ENCODE data around the gene EIF5A. TPM values are rescaled to one million over a fixed set of nuclear protein-coding genes. Genes with fewer than 3 reads are reported as not detected.
A peak's percentile ranks its signal among the peaks of the same experiment; 100 is the strongest.

The EIF5A gene
- polyA plus RNA-seq, 1 experiment = 556 TPM

DNA sequence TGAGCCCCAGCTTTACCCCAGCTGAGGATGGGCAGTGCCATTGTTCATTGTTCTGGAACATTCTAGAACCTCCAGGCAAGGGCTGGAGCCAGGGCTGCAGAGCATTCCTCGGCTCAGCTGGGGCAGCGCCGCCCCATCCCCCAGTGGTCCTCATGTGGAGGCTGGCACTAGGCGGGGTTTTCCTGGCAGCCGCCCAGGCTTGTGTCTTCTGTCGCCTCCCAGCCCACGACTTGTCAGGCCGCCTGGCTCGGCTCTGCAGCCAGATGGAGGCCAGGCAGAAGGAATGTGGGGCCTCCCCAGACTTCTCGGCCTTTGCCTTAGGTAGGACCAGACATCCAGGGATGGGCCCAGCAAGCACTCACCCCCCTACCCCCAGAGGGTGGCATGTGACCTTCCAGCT lies 47.6 kb downstream of the EIF5A start, which contains the start of gene TMEM95:
Gene TMEM95 (plus strand): TSS at position 104 of the 400 bp plus-strand sequence. CDS start 49 bp downstream, at position 153.
- Histone ChIP-seq H3K36me3 (ENCODE audit: control insufficient read depth, insufficient read depth, low read length) (no peaks in the 10 kb centered on the region), H3K27me3 (ENCODE audit: control insufficient read depth, insufficient read depth, low read length) (no peaks in the 10 kb centered on the region), H3K4me3 (ENCODE audit: low read depth, low read length) (peak within 1 kb of the TSS; percentile 8; the same call in 1 of the 2 replicates)
- CTCF ChIA-PET = interaction anchor here (1.0 to 4.8 kb wide), 13 partner anchors 8 to 332 kb away, joined by 3 to 45 read pairs (median 17); partner anchors contain the start of genes SENP3, TMEM102, TMEM256 and TP53
- POLR2A ChIA-PET = no interaction called here
- 0 out of 2 replicates have a peak, but pooled peaks have one; percentile 6 for TF ChIP-seq CTCF (IDR thresholded peaks at IDR 0.05; ENCODE audit: insufficient read depth, low read depth, low read length)
- DNase-seq (ENCODE audit: low read depth) = no peak

GRCh38 chr17:7355573-7355972 lies 48.1 kb downstream of the EIF5A start:
- no peak for DNase-seq (ENCODE audit: low read depth)
- Histone ChIP-seq H3K27me3 (ENCODE audit: control insufficient read depth, insufficient read depth, low read length) (no peaks in the 10 kb centered on the region), H3K36me3 (ENCODE audit: control insufficient read depth, insufficient read depth, low read length) (no peaks in the 10 kb centered on the region), H3K4me3 (ENCODE audit: low read depth, low read length) (no peak overlapping the region)
- ChIA-PET POLR2A (no interaction called here), CTCF (interaction anchor here (0.8 to 4.8 kb wide), 19 partner anchors 9 to 332 kb away, joined by 3 to 45 read pairs (median 8); partner anchors contain the start of genes PLSCR3, SENP3, SOX15 and TMEM102)
- TF ChIP-seq CTCF (IDR thresholded peaks at IDR 0.05; ENCODE audit: insufficient read depth, low read depth, low read length) = no peak

GRCh38 chr17:7356072-7356549 lies 48.7 kb downstream of the EIF5A start:
- no peaks in the 10 kb centered on the region for H3K27me3 ChIP-seq (ENCODE audit: control insufficient read depth, insufficient read depth, low read length)
- H3K4me3 ChIP-seq (ENCODE audit: low read depth, low read length) = no peak overlapping the region
- H3K36me3 ChIP-seq (ENCODE audit: control insufficient read depth, insufficient read depth, low read length) = no peaks in the 10 kb centered on the region
- ChIA-PET CTCF (interaction anchor here (0.8 to 4.8 kb wide), 21 partner anchors 9 to 331 kb away, joined by 3 to 45 read pairs (median 7); partner anchors contain the start of genes PLSCR3, SENP3, SOX15 and TMEM102), POLR2A (interaction anchor here (0.6 kb wide), 2 partner anchors 122 to 205 kb away, joined by 4 to 20 read pairs; no protein-coding TSS in a partner anchor)
- no peak for DNase-seq (ENCODE audit: low read depth)
- peak; percentile 89 for TF ChIP-seq CTCF (IDR thresholded peaks at IDR 0.05; ENCODE audit: insufficient read depth, low read depth, low read length)

- ChIA-PET POLR2A (interaction anchor here (0.6 kb wide), 2 partner anchors 121 to 204 kb away, joined by 4 to 20 read pairs; no protein-coding TSS in a partner anchor), CTCF (interaction anchor here (0.8 to 4.8 kb wide), 15 partner anchors 12 to 232 kb away, joined by 3 to 45 read pairs (median 13); partner anchors contain the start of genes PLSCR3, SENP3, SOX15 and TMEM102)
- Histone ChIP-seq H3K27me3 (ENCODE audit: control insufficient read depth, insufficient read depth, low read length) (no peaks in the 10 kb centered on the region), H3K36me3 (ENCODE audit: control insufficient read depth, insufficient read depth, low read length) (no peaks in the 10 kb centered on the region), H3K4me3 (ENCODE audit: low read depth, low read length) (no peak overlapping the region)
- no peak for DNase-seq (ENCODE audit: low read depth)
- no peak for TF ChIP-seq CTCF (IDR thresholded peaks at IDR 0.05; ENCODE audit: insufficient read depth, low read depth, low read length)
These were observed 49.3 kb downstream of the EIF5A start for GRCh38 chr17:7356756-7357155.

- no peak for DNase-seq (ENCODE audit: low read depth)
- ChIA-PET CTCF (interaction anchor here (1.3 to 3.3 kb wide), 2 partner anchors 12 to 109 kb away, joined by 4 to 24 read pairs; no protein-coding TSS in a partner anchor), POLR2A (no interaction called here)
- TF ChIP-seq CTCF (IDR thresholded peaks at IDR 0.05; ENCODE audit: insufficient read depth, low read depth, low read length) = no peak
- H3K4me3 ChIP-seq (ENCODE audit: low read depth, low read length) = no peak overlapping the region
- H3K36me3 ChIP-seq (ENCODE audit: control insufficient read depth, insufficient read depth, low read length) = no peaks in the 10 kb centered on the region
- H3K27me3 ChIP-seq (ENCODE audit: control insufficient read depth, insufficient read depth, low read length) = no peaks in the 10 kb centered on the region
These were observed 50.0 kb downstream of the EIF5A start for GRCh38 chr17:7357381-7357780.
